ENCODE results near the gene CACNA1S. TPM values are rescaled to one million over a fixed set of nuclear protein-coding genes. Genes with fewer than 3 reads are reported as not detected.

The CACNA1S gene
- polyA plus RNA-seq, 1 experiment: not detected

GRCh38 chr1:201128962-201129361, 16.7 kb upstream of the CACNA1S start:
- H3K4me3 ChIP-seq (ENCODE audit: low read depth, low read length): no peak overlapping the region
- no peak for TF ChIP-seq CTCF (IDR thresholded peaks at IDR 0.05; ENCODE audit: low read depth, low read length)
- POLR2A ChIA-PET: no interaction called here
- CTCF ChIA-PET: interaction anchor here (1.1 kb wide), 1 partner anchor 9 kb away, joined by 3 read pairs; no protein-coding TSS in a partner anchor
- H3K9me3 ChIP-seq (ENCODE audit: control insufficient read depth, insufficient read depth, low read length): no peaks in the 10 kb centered on the region
- H3K27ac ChIP-seq (ENCODE audit: low read depth, low read length): no peak overlapping the region
- DNase-seq (ENCODE audit: low read depth, low spot score): no peak
- peaks cover 19% of the 10 kb centered on the region for H3K27me3 ChIP-seq (ENCODE audit: control insufficient read depth, insufficient read depth, low read length)

- peaks cover 22% of the 10 kb centered on the region for H3K27me3 ChIP-seq (ENCODE audit: control insufficient read depth, insufficient read depth, low read length)
- TF ChIP-seq CTCF (IDR thresholded peaks at IDR 0.05; ENCODE audit: low read depth, low read length): no peak
- no peak overlapping the region for H3K27ac ChIP-seq (ENCODE audit: low read depth, low read length)
- CTCF ChIA-PET: no interaction called here
- no peaks in the 10 kb centered on the region for H3K9me3 ChIP-seq (ENCODE audit: control insufficient read depth, insufficient read depth, low read length)
- POLR2A ChIA-PET: no interaction called here
- no peak for DNase-seq (ENCODE audit: low read depth, low spot score)
- H3K4me3 ChIP-seq (ENCODE audit: low read depth, low read length): no peak overlapping the region
Measured at GRCh38 chr1:201128476-201128875, 16.2 kb upstream of the CACNA1S start.

GRCh38 chr1:201127755-201128455, 15.7 kb upstream of the CACNA1S start:
- ChIA-PET POLR2A (no interaction called here), CTCF (no interaction called here)
- Histone ChIP-seq H3K9me3 (ENCODE audit: control insufficient read depth, insufficient read depth, low read length) (no peaks in the 10 kb centered on the region), H3K4me3 (ENCODE audit: low read depth, low read length) (no peak overlapping the region), H3K27me3 (ENCODE audit: control insufficient read depth, insufficient read depth, low read length) (peaks cover 28% of the 10 kb centered on the region), H3K27ac (ENCODE audit: low read depth, low read length) (no peak overlapping the region)
- TF ChIP-seq CTCF (IDR thresholded peaks at IDR 0.05; ENCODE audit: low read depth, low read length): no peak
- DNase-seq (ENCODE audit: low read depth, low spot score): no peak

- Histone ChIP-seq H3K27ac (ENCODE audit: low read depth, low read length) (no peak within 1 kb of the TSS), H3K9me3 (ENCODE audit: control insufficient read depth, insufficient read depth, low read length) (no peaks in the 10 kb centered on the region), H3K27me3 (ENCODE audit: control insufficient read depth, insufficient read depth, low read length) (peaks cover 34% of the 10 kb centered on the region), H3K4me3 (ENCODE audit: low read depth, low read length) (no peak within 1 kb of the TSS)
- TF ChIP-seq CTCF (IDR thresholded peaks at IDR 0.05; ENCODE audit: low read depth, low read length): 0 out of 2 replicates have a peak, but pooled peaks have one; percentile 8
- no peak for DNase-seq (ENCODE audit: low read depth, low spot score)
- CTCF ChIA-PET: interaction anchor here (1.0 kb wide), 1 partner anchor 13 kb away, joined by 3 read pairs; no protein-coding TSS in a partner anchor
- POLR2A ChIA-PET: no interaction called here
Measured at GRCh38 chr1:201126832-201127754, 14.9 kb upstream of the CACNA1S start, which contains the start of gene ASCL5. TSS of gene ASCL5 (minus strand) at chr1:201127184. CDS start at chr1:201115372, 11,812 bp downstream.

- no peak overlapping the region for H3K4me3 ChIP-seq (ENCODE audit: low read depth, low read length)
- ChIA-PET CTCF (interaction anchor here (1.0 kb wide), 1 partner anchor 12 kb away, joined by 3 read pairs; no protein-coding TSS in a partner anchor), POLR2A (no interaction called here)
- no peak for DNase-seq (ENCODE audit: low read depth, low spot score)
- H3K27ac ChIP-seq (ENCODE audit: low read depth, low read length): no peak overlapping the region
- H3K27me3 ChIP-seq (ENCODE audit: control insufficient read depth, insufficient read depth, low read length): peaks cover 36% of the 10 kb centered on the region
- no peaks in the 10 kb centered on the region for H3K9me3 ChIP-seq (ENCODE audit: control insufficient read depth, insufficient read depth, low read length)
- no peak for TF ChIP-seq CTCF (IDR thresholded peaks at IDR 0.05; ENCODE audit: low read depth, low read length)
Measured at GRCh38 chr1:201126463-201126831, 14.2 kb upstream of the CACNA1S start.

All from AG04450 (cell line).